Panc1 (cell line): Measurements from ENCODE around the gene SCARF2. TPM values are rescaled to one million over a fixed set of nuclear protein-coding genes. Genes with fewer than 3 reads are reported as not detected.

Experiments used
- ATAC-seq: fragments of 200-7000 bp; cut with Tn5 transposase; 2 replicates; pipeline ENCODE4 v1.9.1; 2020; ENCODE audit warnings: mild to moderate bottlenecking, moderate library complexity
- BruUV-seq: library from RNA; stranded (reverse); fragments of 400-500 nt; replicated peaks from 2 replicates; lab custom pipeline; 2021; lab: Mats Ljungman, UMichigan
- CTCF ChIA-PET: fragments of 300-600 bp; sonication (Branson Sonifier 250); formaldehyde crosslinking; loops from one replicate; lab custom pipeline; 2022; ENCODE audit warnings: antibody characterized with exemption; lab: Charles Lee
- POLR2A ChIA-PET: fragments of 300-600 bp; sonication (Branson Sonifier 250); formaldehyde crosslinking; loops from one replicate; lab custom pipeline; 2022; ENCODE audit warnings: antibody characterized with exemption; lab: Charles Lee
- DNase-seq: peaks from one replicate; pipeline ENCODE4 v3.0.0-alpha.2; 2010; ENCODE audit warnings: low read depth, low spot score
- H3K27ac ChIP-seq: 2 replicates; pipeline ENCODE4 v1.5.1; 2011; ENCODE audit warnings: mild to moderate bottlenecking, low read length, inconsistent platforms
- H3K27me3 ChIP-seq: fragments of 200-500 bp; sonication (Bioruptor generic); 2 replicates; pipeline ENCODE4 v1.6.0; 2014; ENCODE audit warnings: low read length, inconsistent platforms; ENCODE audit not compliant: control insufficient read depth, insufficient read depth
- H3K36me3 ChIP-seq: fragments of 200-500 bp; sonication (Bioruptor generic); 2 replicates; pipeline ENCODE4 v1.5.1; 2014; ENCODE audit warnings: inconsistent platforms, mild to moderate bottlenecking, low read length, moderate library complexity; ENCODE audit not compliant: control insufficient read depth, insufficient read depth
- H3K4me1 ChIP-seq: 2 replicates; pipeline ENCODE4 v1.5.1; 2011; ENCODE audit warnings: inconsistent platforms, mild to moderate bottlenecking, low read length, moderate library complexity; ENCODE audit not compliant: control insufficient read depth, insufficient read depth
- H3K4me3 ChIP-seq, 2 experiments: 2 replicates each; pipeline ENCODE4 v1.5.1; 2011 to 2012; ENCODE audit warnings: low read depth in 2 of 2, low read length in 2 of 2, mild to moderate bottlenecking in 2 of 2, inconsistent platforms in 1 of 2, moderate library complexity in 1 of 2
- H3K9me3 ChIP-seq: fragments of 200-500 bp; sonication (Bioruptor generic); 2 replicates; pipeline ENCODE4 v1.5.1; 2014; ENCODE audit warnings: low read depth, mild to moderate bottlenecking, inconsistent platforms, low read length, moderate library complexity; ENCODE audit not compliant: control insufficient read depth, insufficient read depth
- CTCF ChIP-seq: fragments of 450-650 bp; IDR thresholded peaks from 2 replicates; pipeline ENCODE4 v1.5.1; 2017; ENCODE audit warnings: mild to moderate bottlenecking
- POLR2AphosphoS5 ChIP-seq: IDR thresholded peaks from 2 replicates; pipeline ENCODE4 v1.6.1; 2012; ENCODE audit warnings: mild to moderate bottlenecking, low read depth, low read length, moderate library complexity
- SIN3A ChIP-seq: IDR thresholded peaks from 2 replicates; pipeline ENCODE4 v1.6.1; 2012; ENCODE audit warnings: low read depth, mild to moderate bottlenecking, low read length, moderate library complexity, borderline replicate concordance; ENCODE audit not compliant: insufficient read depth
- TCF7L2 ChIP-seq: IDR thresholded peaks from 2 replicates; pipeline ENCODE4 v1.6.1; 2011; ENCODE audit warnings: mild to moderate bottlenecking, low read depth, low read length, inconsistent platforms
- in situ Hi-C: cut with HindIII; loops from 2 replicates; pipeline ENCODE4 v1.10.0; 2016; ENCODE audit warnings: low sequenced_read_pairs, low pct_unique_long_range_greater_than_20kb
- intact Hi-C: fragments of 100-400 bp; cut with micrococcal nuclease; formaldehyde crosslinking; loops from one replicate; pipeline ENCODE4 v1.10.0; 2022; ENCODE audit not compliant: unreplicated experiment
- total RNA-seq: library from RNA; stranded (reverse); gene quantifications from one replicate; pipeline ENCODE4 v1.2.1, GENCODE V29; 2021; ENCODE audit not compliant: unreplicated experiment
- TF ChIP-seq, protein P1 (sequence below), 2 experiments: IDR thresholded peaks; 2 replicates each; pipeline ENCODE4 v1.6.1; 2011 to 2012; ENCODE audit warnings: low read depth in 2 of 2, control low read depth in 1 of 2, low read length in 1 of 2, mild to moderate bottlenecking in 1 of 2, moderate library complexity in 1 of 2; ENCODE audit not compliant: insufficient read depth in 1 of 2

The SCARF2 gene
- total RNA-seq, 1 experiment from 2014 or later, result 3.2 TPM

GRCh38 chr22:20384171-20384570 is 53.5 kb downstream of the SCARF2 start:
- in situ Hi-C loops (no loop called here), intact Hi-C loops (no loop called here)
- ChIA-PET POLR2A (no interaction called here), CTCF (no interaction called here)
- DNase-seq, result no peak
- no peaks in the 10 kb centered on the region for H3K4me1 ChIP-seq
- TF ChIP-seq CTCF (no peak), SIN3A (no peak), TCF7L2 (no peak)
- no peak overlapping the region for H3K27ac ChIP-seq
- BruUV-seq, result no TSS peak
- H3K9me3 ChIP-seq, result no peaks in the 10 kb centered on the region
- H3K27me3 ChIP-seq, result no peaks in the 10 kb centered on the region
- no peak overlapping the region for H3K4me3 ChIP-seq
- no peaks in the 10 kb centered on the region for H3K36me3 ChIP-seq
- no peak for ATAC-seq

- ChIA-PET CTCF (interaction anchor here (0.7 kb wide), 1 partner anchor 10 kb away, joined by 4 read pairs; the partner anchor contains the start of gene ZNF74), POLR2A (no interaction called here)
- no TSS peak for BruUV-seq
- Histone ChIP-seq H3K36me3 (no peaks in the 10 kb centered on the region), H3K4me1 (no peaks in the 10 kb centered on the region), H3K4me3 (no peak overlapping the region), H3K27me3 (no peaks in the 10 kb centered on the region), H3K27ac (no peak overlapping the region), H3K9me3 (no peaks in the 10 kb centered on the region)
- in situ Hi-C loops (no loop called here), intact Hi-C loops (no loop called here)
- DNase-seq (no peak), ATAC-seq (no peak)
- TF ChIP-seq CTCF (no peak), TCF7L2 (no peak), POLR2AphosphoS5 (no peak), SIN3A (no peak)
- TF ChIP-seq, protein P1, sequence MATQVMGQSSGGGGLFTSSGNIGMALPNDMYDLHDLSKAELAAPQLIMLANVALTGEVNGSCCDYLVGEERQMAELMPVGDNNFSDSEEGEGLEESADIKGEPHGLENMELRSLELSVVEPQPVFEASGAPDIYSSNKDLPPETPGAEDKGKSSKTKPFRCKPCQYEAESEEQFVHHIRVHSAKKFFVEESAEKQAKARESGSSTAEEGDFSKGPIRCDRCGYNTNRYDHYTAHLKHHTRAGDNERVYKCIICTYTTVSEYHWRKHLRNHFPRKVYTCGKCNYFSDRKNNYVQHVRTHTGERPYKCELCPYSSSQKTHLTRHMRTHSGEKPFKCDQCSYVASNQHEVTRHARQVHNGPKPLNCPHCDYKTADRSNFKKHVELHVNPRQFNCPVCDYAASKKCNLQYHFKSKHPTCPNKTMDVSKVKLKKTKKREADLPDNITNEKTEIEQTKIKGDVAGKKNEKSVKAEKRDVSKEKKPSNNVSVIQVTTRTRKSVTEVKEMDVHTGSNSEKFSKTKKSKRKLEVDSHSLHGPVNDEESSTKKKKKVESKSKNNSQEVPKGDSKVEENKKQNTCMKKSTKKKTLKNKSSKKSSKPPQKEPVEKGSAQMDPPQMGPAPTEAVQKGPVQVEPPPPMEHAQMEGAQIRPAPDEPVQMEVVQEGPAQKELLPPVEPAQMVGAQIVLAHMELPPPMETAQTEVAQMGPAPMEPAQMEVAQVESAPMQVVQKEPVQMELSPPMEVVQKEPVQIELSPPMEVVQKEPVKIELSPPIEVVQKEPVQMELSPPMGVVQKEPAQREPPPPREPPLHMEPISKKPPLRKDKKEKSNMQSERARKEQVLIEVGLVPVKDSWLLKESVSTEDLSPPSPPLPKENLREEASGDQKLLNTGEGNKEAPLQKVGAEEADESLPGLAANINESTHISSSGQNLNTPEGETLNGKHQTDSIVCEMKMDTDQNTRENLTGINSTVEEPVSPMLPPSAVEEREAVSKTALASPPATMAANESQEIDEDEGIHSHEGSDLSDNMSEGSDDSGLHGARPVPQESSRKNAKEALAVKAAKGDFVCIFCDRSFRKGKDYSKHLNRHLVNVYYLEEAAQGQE (IDR thresholded peaks at IDR 0.05; ENCODE audit: insufficient read depth in 1 of 2, low read depth in 2 of 2, low read length in 1 of 2), result no peak
These were observed 54.1 kb downstream of the SCARF2 start for GRCh38 chr22:20383538-20383937.
